BLaER1 (cell line): Measurements from ENCODE around the gene CACNG1.

Experiments
- H3K27ac ChIP-seq: shearing (Covaris generic); formaldehyde crosslinking; 2 replicates; pipeline ENCODE4 v1.8.1; 2022
- H3K27me3 ChIP-seq: shearing (Covaris generic); formaldehyde crosslinking; 2 replicates; pipeline ENCODE4 v1.8.1; 2022
- H3K36me3 ChIP-seq: shearing (Covaris generic); formaldehyde crosslinking; 2 replicates; pipeline ENCODE4 v1.8.1; 2022
- H3K4me1 ChIP-seq: shearing (Covaris generic); formaldehyde crosslinking; 2 replicates; pipeline ENCODE4 v1.8.1; 2022
- H3K4me2 ChIP-seq: shearing (Covaris generic); formaldehyde crosslinking; 2 replicates; pipeline ENCODE4 v1.8.1; 2022
- H3K4me3 ChIP-seq: shearing (Covaris generic); formaldehyde crosslinking; 2 replicates; pipeline ENCODE4 v1.8.1; 2022
- H3K9ac ChIP-seq: shearing (Covaris generic); formaldehyde crosslinking; 2 replicates; pipeline ENCODE4 v1.8.1; 2022
- H3K9me3 ChIP-seq: shearing (Covaris generic); formaldehyde crosslinking; 2 replicates; pipeline ENCODE4 v1.8.1; 2022
- H4K20me1 ChIP-seq: shearing (Covaris generic); formaldehyde crosslinking; 2 replicates; pipeline ENCODE4 v1.8.1; 2022
- Cebpa-rat ChIP-seq: shearing (Covaris generic); IDR thresholded peaks from 2 replicates; pipeline ENCODE4 v1.8.1; 2022

Gene CACNG1

GRCh38 chr17:67013891-67014290, 30.5 kb upstream of the CACNG1 start:
- H3K27me3 ChIP-seq, result no peaks in the 10 kb centered on the region
- H3K4me1 ChIP-seq, result peaks cover 19% of the 10 kb centered on the region
- no peak overlapping the region for H3K4me3 ChIP-seq
- no peaks in the 10 kb centered on the region for H3K36me3 ChIP-seq
- H3K27ac ChIP-seq, result no peak overlapping the region
- no peak overlapping the region for H3K4me2 ChIP-seq
- H3K9me3 ChIP-seq, result no peaks in the 10 kb centered on the region
- no peak overlapping the region for H3K9ac ChIP-seq
- no peaks in the 10 kb centered on the region for H4K20me1 ChIP-seq
- no peak for TF ChIP-seq Cebpa-rat

GRCh38 chr17:67015001-67015400, 29.4 kb upstream of the CACNG1 start:
- H3K27ac ChIP-seq, result no peak overlapping the region
- no peaks in the 10 kb centered on the region for H3K27me3 ChIP-seq
- no peaks in the 10 kb centered on the region for H3K9me3 ChIP-seq
- H4K20me1 ChIP-seq, result no peaks in the 10 kb centered on the region
- peaks cover 19% of the 10 kb centered on the region for H3K4me1 ChIP-seq
- H3K36me3 ChIP-seq, result no peaks in the 10 kb centered on the region
- no peak overlapping the region for H3K4me3 ChIP-seq
- H3K9ac ChIP-seq, result no peak overlapping the region
- no peak for TF ChIP-seq Cebpa-rat
- no peak overlapping the region for H3K4me2 ChIP-seq

- Histone ChIP-seq H3K9ac (no peak overlapping the region), H4K20me1 (no peaks in the 10 kb centered on the region), H3K4me2 (no peak overlapping the region), H3K9me3 (no peaks in the 10 kb centered on the region), H3K4me3 (no peak overlapping the region), H3K27me3 (no peaks in the 10 kb centered on the region), H3K4me1 (peaks cover 18% of the 10 kb centered on the region), H3K36me3 (0 out of 2 replicates have a peak, but pooled peaks cover 2% of the 10 kb centered on the region), H3K27ac (no peak overlapping the region)
- no peak for TF ChIP-seq Cebpa-rat
These were observed 28.2 kb upstream of the CACNG1 start for GRCh38 chr17:67016039-67016762.

- Histone ChIP-seq H3K4me3 (no peak overlapping the region), H3K27me3 (no peaks in the 10 kb centered on the region), H3K4me2 (no peak overlapping the region), H3K4me1 (peaks cover 7% of the 10 kb centered on the region; the same call in 1 of the 2 replicates), H3K36me3 (0 out of 2 replicates have a peak, but pooled peaks cover 6% of the 10 kb centered on the region), H4K20me1 (no peaks in the 10 kb centered on the region), H3K9ac (no peak overlapping the region), H3K27ac (no peak overlapping the region), H3K9me3 (no peaks in the 10 kb centered on the region)
- no peak for TF ChIP-seq Cebpa-rat
These were observed 26.4 kb upstream of the CACNG1 start for GRCh38 chr17:67017910-67018309.

GRCh38 chr17:67018471-67019434, 25.6 kb upstream of the CACNG1 start:
- Histone ChIP-seq H3K36me3 (0 out of 2 replicates have a peak, but pooled peaks cover 6% of the 10 kb centered on the region), H4K20me1 (no peaks in the 10 kb centered on the region), H3K4me1 (peaks cover 7% of the 10 kb centered on the region; the same call in 1 of the 2 replicates), H3K27me3 (no peaks in the 10 kb centered on the region), H3K9ac (no peak overlapping the region), H3K4me3 (no peak overlapping the region), H3K9me3 (no peaks in the 10 kb centered on the region), H3K4me2 (no peak overlapping the region), H3K27ac (no peak overlapping the region)
- no peak for TF ChIP-seq Cebpa-rat

- no peak overlapping the region for H3K9ac ChIP-seq
- no peak overlapping the region for H3K4me3 ChIP-seq
- TF ChIP-seq Cebpa-rat, result no peak
- H3K4me2 ChIP-seq, result no peak overlapping the region
- H3K4me1 ChIP-seq, result peaks cover 7% of the 10 kb centered on the region; the same call in 1 of the 2 replicates
- no peaks in the 10 kb centered on the region for H3K27me3 ChIP-seq
- H4K20me1 ChIP-seq, result no peaks in the 10 kb centered on the region
- H3K27ac ChIP-seq, result no peak overlapping the region
- no peaks in the 10 kb centered on the region for H3K9me3 ChIP-seq
- H3K36me3 ChIP-seq, result 0 out of 2 replicates have a peak, but pooled peaks cover 6% of the 10 kb centered on the region
These were observed 24.5 kb upstream of the CACNG1 start for GRCh38 chr17:67019809-67020208.

GRCh38 chr17:67020293-67020766, 24.0 kb upstream of the CACNG1 start:
- Histone ChIP-seq H3K27ac (no peak overlapping the region), H3K27me3 (no peaks in the 10 kb centered on the region), H3K9me3 (no peaks in the 10 kb centered on the region), H3K4me2 (no peak overlapping the region), H3K4me3 (no peak overlapping the region), H3K9ac (no peak overlapping the region), H4K20me1 (no peaks in the 10 kb centered on the region), H3K4me1 (peaks cover 7% of the 10 kb centered on the region; the same call in 1 of the 2 replicates), H3K36me3 (0 out of 2 replicates have a peak, but pooled peaks cover 6% of the 10 kb centered on the region)
- no peak for TF ChIP-seq Cebpa-rat

GRCh38 chr17:67021196-67021595, 23.2 kb upstream of the CACNG1 start:
- no peak overlapping the region for H3K4me3 ChIP-seq
- H3K36me3 ChIP-seq, result 0 out of 2 replicates have a peak, but pooled peaks cover 6% of the 10 kb centered on the region
- H3K9me3 ChIP-seq, result no peaks in the 10 kb centered on the region

GRCh38 chr17:67021743-67022450, 22.5 kb upstream of the CACNG1 start:
- Histone ChIP-seq H3K4me3 (no peak overlapping the region), H3K27ac (no peak overlapping the region), H3K9me3 (no peaks in the 10 kb centered on the region), H3K27me3 (no peaks in the 10 kb centered on the region), H3K9ac (no peak overlapping the region), H4K20me1 (no peaks in the 10 kb centered on the region), H3K4me1 (peaks cover 7% of the 10 kb centered on the region; the same call in 1 of the 2 replicates), H3K36me3 (0 out of 2 replicates have a peak, but pooled peaks cover 6% of the 10 kb centered on the region), H3K4me2 (no peak overlapping the region)
- TF ChIP-seq Cebpa-rat, result no peak

More at GRCh38 chr17:67021196-67021595, 23.2 kb upstream of the CACNG1 start:
- Histone ChIP-seq H4K20me1 (no peaks in the 10 kb centered on the region), H3K4me1 (peaks cover 7% of the 10 kb centered on the region; the same call in 1 of the 2 replicates), H3K9ac (no peak overlapping the region), H3K4me2 (no peak overlapping the region), H3K27ac (no peak overlapping the region), H3K27me3 (no peaks in the 10 kb centered on the region)
- no peak for TF ChIP-seq Cebpa-rat
